GM21576 (cell line): ENCODE results near the gene ITK.

Experiments used
- ATAC-seq: cut with Tn5 transposase; IDR thresholded peaks from one replicate; pipeline ENCODE4 v1.9.1; 2021; ENCODE audit warnings: mild to moderate bottlenecking, moderate library complexity; ENCODE audit not compliant: unreplicated experiment

The ITK gene

GRCh38 chr5:157278319-157279037 is 97.8 kb downstream of the ITK start:
- ATAC-seq: no peak

GRCh38 chr5:157279605-157280239 is 99.1 kb downstream of the ITK start:
- ATAC-seq: no peak

- no peak for ATAC-seq
Observed at GRCh38 chr5:157280927-157281326, 100.3 kb downstream of the ITK start.

GRCh38 chr5:157282150-157282549 is 101.5 kb downstream of the ITK start:
- ATAC-seq: no peak

- ATAC-seq: peak; percentile 99
Observed at GRCh38 chr5:157283434-157283833, 102.8 kb downstream of the ITK start.

GRCh38 chr5:157284458-157285212 is 104.0 kb downstream of the ITK start:
- no peak for ATAC-seq

- ATAC-seq: no peak
Observed at GRCh38 chr5:157285310-157286035, 104.8 kb downstream of the ITK start.

GRCh38 chr5:157286761-157287211 is 106.1 kb downstream of the ITK start:
- ATAC-seq: no peak

- no peak for ATAC-seq
Observed at GRCh38 chr5:157288405-157289163, 107.9 kb downstream of the ITK start.

GRCh38 chr5:157289164-157289819 is 108.7 kb downstream of the ITK start:
- no peak for ATAC-seq

GRCh38 chr5:157290156-157290980 is 109.7 kb downstream of the ITK start:
- ATAC-seq: no peak

- peak; percentile 85 for ATAC-seq
Observed at GRCh38 chr5:157290981-157291711, 110.5 kb downstream of the ITK start.

- ATAC-seq: no peak
Observed at GRCh38 chr5:157292599-157292998, 112.0 kb downstream of the ITK start.

GRCh38 chr5:157294407-157295091 is 113.9 kb downstream of the ITK start:
- no peak for ATAC-seq

- ATAC-seq: no peak
Observed at GRCh38 chr5:157295247-157295646, 114.6 kb downstream of the ITK start.

- ATAC-seq: no peak
Observed at GRCh38 chr5:157300564-157300963, 119.9 kb downstream of the ITK start.

- ATAC-seq: no peak
Observed at GRCh38 chr5:157301066-157301465, 120.4 kb downstream of the ITK start.

GRCh38 chr5:157303023-157303422 is 122.4 kb downstream of the ITK start:
- no peak for ATAC-seq
